NCI-H2227 (cell line): Measurements from ENCODE around the gene SHB.
"Not testable (repeated sequence)": the region's sequence is repeated elsewhere in the genome, so short reads cannot be mapped to it uniquely, and the experiment has no call there.

ENCODE experiments used
- DNase-seq: peaks from one replicate; lab custom pipeline; 2025; ENCODE audit not compliant: unreplicated experiment; lab: John Stamatoyannopoulos, UW

SHB gene

GRCh38 chr9:38064842-38065368 is 4.1 kb downstream of the SHB start:
- DNase-seq, result no peak

- no peak for DNase-seq
Measured at GRCh38 chr9:38063363-38063707, 5.7 kb downstream of the SHB start.

GRCh38 chr9:38062498-38063362 is 6.3 kb downstream of the SHB start:
- no peak for DNase-seq

- DNase-seq, result no peak
Measured at GRCh38 chr9:38062106-38062497, 6.9 kb downstream of the SHB start.

GRCh38 chr9:38061326-38061977 is 7.6 kb downstream of the SHB start:
- DNase-seq, result no peak

GRCh38 chr9:38060681-38061080 is 8.3 kb downstream of the SHB start:
- DNase-seq, result no peak

GRCh38 chr9:38059233-38059936 is 9.6 kb downstream of the SHB start:
- DNase-seq, result no peak

GRCh38 chr9:38058452-38059232 is 10.4 kb downstream of the SHB start:
- no peak for DNase-seq

GRCh38 chr9:38057416-38058195 is 11.4 kb downstream of the SHB start:
- no peak for DNase-seq

- DNase-seq, result no peak
Measured at GRCh38 chr9:38054653-38055052, 14.4 kb downstream of the SHB start.

- no peak for DNase-seq
Measured at GRCh38 chr9:38053697-38054461, 15.1 kb downstream of the SHB start.

GRCh38 chr9:38051780-38052546 is 17.1 kb downstream of the SHB start:
- no peak for DNase-seq

- DNase-seq, result no peak
Measured at GRCh38 chr9:38048316-38048969, 20.6 kb downstream of the SHB start.

- DNase-seq, result no peak
Measured at GRCh38 chr9:38047301-38048251, 21.5 kb downstream of the SHB start.

GRCh38 chr9:38046661-38047300 is 22.2 kb downstream of the SHB start:
- DNase-seq, result no peak

GRCh38 chr9:38045939-38046338 is 23.1 kb downstream of the SHB start:
- not testable (repeated sequence) for DNase-seq

GRCh38 chr9:38044706-38045105 is 24.3 kb downstream of the SHB start:
- no peak for DNase-seq
